ENCODE results near the gene HSPA2.
A peak's percentile ranks its signal among the peaks of the same experiment; 100 is the strongest.

HSPA2 gene

DNA sequence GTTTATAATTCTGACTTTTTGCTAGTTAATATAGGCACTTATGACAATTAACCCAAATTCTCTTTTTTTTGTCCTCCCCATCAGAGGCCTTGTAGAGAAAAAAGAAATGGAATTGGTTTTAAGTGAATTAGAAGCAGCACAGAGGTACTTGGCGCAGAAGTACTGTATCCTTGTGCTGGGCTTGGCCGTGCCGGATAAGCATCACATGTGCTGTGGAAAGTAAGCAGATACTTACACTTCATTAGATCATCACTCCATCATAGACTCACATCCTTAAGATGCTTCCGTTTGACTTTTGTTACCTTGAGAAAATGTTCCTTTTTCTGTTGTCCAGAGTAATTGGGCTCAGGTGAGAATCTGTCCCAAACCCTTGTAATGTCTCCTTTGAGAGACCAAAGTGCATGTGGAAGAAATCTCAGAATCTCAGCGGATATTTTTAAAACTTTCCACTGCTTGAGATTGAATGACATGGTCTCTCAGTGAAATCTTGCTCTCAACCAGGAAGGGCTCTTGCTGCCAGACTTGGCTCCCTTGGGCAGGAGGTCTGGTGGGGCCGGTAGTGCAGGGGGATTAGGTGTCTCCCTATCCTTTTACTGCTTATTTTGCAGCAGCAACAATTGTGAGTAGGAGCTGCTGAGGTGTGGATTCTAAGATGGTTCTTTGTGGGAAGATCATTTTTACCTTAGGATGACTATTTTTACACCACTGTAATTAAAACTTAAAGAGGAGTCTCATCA, 34.0 kb downstream of the HSPA2 start:
- no peak for DNase-seq (ENCODE audit: low read depth)
- TF ChIP-seq, protein P1, sequence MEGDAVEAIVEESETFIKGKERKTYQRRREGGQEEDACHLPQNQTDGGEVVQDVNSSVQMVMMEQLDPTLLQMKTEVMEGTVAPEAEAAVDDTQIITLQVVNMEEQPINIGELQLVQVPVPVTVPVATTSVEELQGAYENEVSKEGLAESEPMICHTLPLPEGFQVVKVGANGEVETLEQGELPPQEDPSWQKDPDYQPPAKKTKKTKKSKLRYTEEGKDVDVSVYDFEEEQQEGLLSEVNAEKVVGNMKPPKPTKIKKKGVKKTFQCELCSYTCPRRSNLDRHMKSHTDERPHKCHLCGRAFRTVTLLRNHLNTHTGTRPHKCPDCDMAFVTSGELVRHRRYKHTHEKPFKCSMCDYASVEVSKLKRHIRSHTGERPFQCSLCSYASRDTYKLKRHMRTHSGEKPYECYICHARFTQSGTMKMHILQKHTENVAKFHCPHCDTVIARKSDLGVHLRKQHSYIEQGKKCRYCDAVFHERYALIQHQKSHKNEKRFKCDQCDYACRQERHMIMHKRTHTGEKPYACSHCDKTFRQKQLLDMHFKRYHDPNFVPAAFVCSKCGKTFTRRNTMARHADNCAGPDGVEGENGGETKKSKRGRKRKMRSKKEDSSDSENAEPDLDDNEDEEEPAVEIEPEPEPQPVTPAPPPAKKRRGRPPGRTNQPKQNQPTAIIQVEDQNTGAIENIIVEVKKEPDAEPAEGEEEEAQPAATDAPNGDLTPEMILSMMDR (conservative IDR thresholded peaks at IDR 0.05; ENCODE audit: low read length) = no peak
- no peak overlapping the region for H3K4me3 ChIP-seq (ENCODE audit: low read length)

DNA sequence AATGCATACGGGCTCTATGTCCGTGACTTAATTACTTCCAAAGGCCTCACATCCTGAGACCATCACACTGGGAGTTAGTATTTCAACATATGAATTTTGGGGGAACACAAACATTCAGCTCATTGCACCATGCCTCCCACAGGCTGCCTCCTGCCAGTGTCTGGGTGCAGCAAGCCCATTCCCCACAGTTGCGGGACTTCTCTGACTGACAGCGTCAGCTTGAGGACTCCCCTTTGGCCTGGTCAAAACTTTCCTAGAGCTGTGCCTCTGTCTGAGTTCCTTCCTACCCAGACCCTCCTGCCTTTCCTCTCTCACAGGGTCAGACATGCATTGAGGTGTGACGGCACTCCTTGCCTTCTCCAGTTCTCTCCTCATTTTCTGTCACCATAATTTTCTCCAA, 36.7 kb downstream of the HSPA2 start:
- no peak for DNase-seq (ENCODE audit: low read depth)
- H3K4me3 ChIP-seq (ENCODE audit: low read length) = no peak overlapping the region
- TF ChIP-seq, protein P1 (conservative IDR thresholded peaks at IDR 0.05; ENCODE audit: low read length) = no peak

DNA sequence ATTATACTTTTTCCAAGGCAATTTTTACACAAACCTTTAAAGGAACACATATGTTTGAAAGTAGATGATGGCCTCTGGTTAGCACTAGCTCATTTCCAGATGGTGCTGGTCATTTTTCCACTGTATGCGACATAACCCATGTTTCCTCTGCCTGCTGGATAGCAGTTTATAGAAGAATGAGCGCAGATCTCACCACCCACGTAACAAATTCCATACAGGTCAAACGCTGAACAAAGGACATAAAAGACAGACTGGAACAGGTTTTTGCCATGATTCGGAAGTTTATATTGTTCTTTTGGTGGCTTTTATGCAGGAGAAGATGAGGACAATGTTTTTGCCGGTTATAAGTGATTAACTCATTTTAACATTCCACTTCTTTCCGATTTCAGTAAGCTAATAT, 39.9 kb downstream of the HSPA2 start:
- DNase-seq (ENCODE audit: low read depth) = no peak
- TF ChIP-seq, protein P1 (conservative IDR thresholded peaks at IDR 0.05; ENCODE audit: low read length) = no peak
- no peak overlapping the region for H3K4me3 ChIP-seq (ENCODE audit: low read length)

DNA sequence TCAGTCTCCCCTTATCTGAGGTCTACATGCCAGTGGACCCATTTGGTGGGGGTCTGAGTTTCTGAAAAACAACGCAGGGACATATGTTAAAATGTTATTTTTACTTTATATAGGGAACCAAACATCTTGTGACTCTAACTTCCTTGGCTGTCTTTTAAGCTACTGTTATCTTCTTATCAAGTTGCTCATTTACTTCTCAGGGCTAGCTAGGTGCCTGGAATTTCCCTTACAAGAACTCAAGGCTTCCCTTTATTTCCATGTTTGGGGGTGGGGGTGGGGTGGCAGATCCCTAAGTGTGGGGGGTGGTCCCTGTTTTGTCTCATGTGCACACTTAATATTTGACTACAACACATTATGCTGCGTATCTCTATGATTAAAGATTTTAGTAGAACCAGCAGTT, 40.8 kb downstream of the HSPA2 start:
- H3K4me3 ChIP-seq (ENCODE audit: low read length) = no peak overlapping the region
- TF ChIP-seq, protein P1 (conservative IDR thresholded peaks at IDR 0.05; ENCODE audit: low read length) = no peak

GRCh38 chr14:64581817-64582216, 41.3 kb downstream of the HSPA2 start:
- H3K4me3 ChIP-seq (ENCODE audit: low read length) = no peak overlapping the region
- TF ChIP-seq, protein P1 (conservative IDR thresholded peaks at IDR 0.05; ENCODE audit: low read length) = no peak
- no peak for DNase-seq (ENCODE audit: low read depth)

More for the DNA sequence above, 40.8 kb downstream of the HSPA2 start:
- DNase-seq (ENCODE audit: low read depth) = no peak

DNA sequence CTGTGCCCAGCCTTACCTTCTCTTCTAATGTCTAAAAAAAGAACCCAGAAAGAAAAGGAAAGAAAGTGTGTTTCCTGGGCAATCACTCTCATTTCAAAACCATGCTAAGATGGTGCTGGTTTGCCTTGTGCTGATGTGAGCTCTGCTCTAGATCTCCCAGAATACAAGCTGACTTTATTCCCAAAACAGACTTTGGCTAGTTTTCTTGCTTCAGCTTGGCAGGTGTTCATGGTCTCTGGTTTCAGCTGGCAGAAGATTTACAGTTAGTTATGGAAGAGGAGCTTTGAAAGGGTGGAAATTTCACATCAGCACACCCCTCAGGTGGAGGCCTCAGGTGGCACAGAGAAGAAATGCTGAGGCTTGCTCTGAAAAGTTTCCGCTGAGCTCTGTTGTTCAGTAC, 43.6 kb downstream of the HSPA2 start:
- DNase-seq (ENCODE audit: low read depth) = no peak
- TF ChIP-seq, protein P1 (conservative IDR thresholded peaks at IDR 0.05; ENCODE audit: low read length) = no peak
- no peak overlapping the region for H3K4me3 ChIP-seq (ENCODE audit: low read length)

DNA sequence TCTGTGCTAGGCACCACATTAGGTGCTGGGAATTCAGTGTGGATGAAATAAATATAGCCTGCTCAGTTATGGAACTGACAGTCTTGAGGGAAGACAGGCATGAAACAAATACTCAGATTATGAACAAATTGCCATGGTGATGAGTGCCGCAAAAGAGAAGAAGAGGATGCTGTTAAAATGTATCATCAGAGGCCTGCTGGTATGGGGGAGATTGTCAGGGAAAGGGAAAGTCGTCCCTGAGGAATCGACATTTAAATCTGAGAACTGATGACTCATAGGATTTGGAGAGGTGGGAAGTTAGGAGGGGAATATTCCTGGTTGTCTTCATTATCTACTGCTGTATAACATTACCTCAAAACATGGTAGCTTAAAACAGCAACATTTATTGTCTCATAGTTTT, 51.3 kb downstream of the HSPA2 start:
- no peak overlapping the region for H3K4me3 ChIP-seq (ENCODE audit: low read length)
- TF ChIP-seq, protein P1 (conservative IDR thresholded peaks at IDR 0.05; ENCODE audit: low read length) = no peak
- peak; percentile 13 for DNase-seq (ENCODE audit: low read depth)

Measured in AG10803 (cell line).